ENCODE data around the gene GPI.

The GPI gene

GRCh38 chr19:34341935-34342680 lies 22.9 kb upstream of the GPI start:
- DNase-seq, result no peak

DNA sequence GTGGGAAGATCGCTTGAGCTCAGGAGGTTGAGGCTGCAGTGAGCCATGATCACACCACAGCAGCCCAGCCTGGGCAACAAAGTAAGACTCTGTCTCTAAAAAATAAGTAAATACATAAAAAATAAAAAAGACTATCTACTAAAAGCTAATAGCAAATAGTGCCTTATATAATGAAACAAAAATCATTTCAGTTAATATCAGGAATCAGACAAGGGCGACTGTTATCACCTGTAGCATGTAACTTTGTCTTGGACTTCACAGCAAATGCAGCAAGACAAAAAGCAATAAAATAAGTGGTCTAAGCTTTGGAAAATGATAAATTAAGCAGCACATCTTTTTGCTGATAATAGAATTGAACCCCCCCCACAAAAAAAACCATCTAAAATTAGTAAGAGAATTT lies 21.2 kb upstream of the GPI start:
- no peak for DNase-seq

- DNase-seq, result no peak
Measured at GRCh38 chr19:34345947-34346351, 19.0 kb upstream of the GPI start.

GRCh38 chr19:34347561-34348165 lies 17.3 kb upstream of the GPI start:
- no peak for DNase-seq

- no peak for DNase-seq
Measured at GRCh38 chr19:34348899-34349487, 16.0 kb upstream of the GPI start.

GRCh38 chr19:34350161-34350561 lies 14.8 kb upstream of the GPI start:
- DNase-seq, result no peak

- DNase-seq, result no peak
Measured at GRCh38 chr19:34351382-34351826, 13.6 kb upstream of the GPI start.

DNA sequence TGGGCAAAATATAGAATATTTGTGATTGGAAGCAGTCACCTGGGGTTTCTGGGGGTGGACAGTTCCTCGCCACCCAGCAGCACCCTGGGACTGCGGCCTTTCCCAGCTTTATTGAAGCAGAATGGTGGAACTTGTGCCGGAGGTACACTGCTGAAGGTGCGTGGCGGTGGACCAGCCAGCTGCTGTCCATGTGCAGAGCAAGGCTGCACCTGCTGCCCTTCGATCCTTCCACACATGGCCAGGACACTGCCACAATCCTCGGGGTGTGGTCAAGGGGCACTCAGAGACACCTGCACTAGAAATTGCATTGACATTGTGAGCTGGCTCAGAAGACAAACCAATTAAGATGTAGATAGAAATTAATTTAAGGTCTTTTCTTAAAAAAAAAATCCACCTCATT lies 11.4 kb upstream of the GPI start:
- no peak for DNase-seq

DNA sequence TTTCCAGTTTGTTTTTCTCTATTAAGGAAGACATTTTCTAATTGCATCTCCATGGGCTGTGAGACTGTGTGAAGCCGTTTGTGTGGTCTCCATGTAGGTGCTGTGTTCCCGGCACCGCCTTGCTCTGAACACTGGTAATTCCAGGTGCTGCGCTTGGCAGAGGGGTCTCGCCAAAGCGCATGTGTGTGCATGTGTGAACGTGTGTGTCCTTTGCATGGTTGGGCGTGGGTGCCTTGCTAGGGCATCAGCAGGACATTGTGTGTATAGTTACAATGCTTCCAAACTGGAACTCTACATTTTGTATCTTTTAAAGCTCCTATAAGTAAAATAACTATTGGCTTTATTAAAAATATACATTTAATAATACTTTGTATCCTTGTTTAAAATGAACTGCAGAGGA lies 9.8 kb upstream of the GPI start:
- no peak for DNase-seq

GRCh38 chr19:34356875-34357274 lies 8.1 kb upstream of the GPI start:
- no peak for DNase-seq

DNA sequence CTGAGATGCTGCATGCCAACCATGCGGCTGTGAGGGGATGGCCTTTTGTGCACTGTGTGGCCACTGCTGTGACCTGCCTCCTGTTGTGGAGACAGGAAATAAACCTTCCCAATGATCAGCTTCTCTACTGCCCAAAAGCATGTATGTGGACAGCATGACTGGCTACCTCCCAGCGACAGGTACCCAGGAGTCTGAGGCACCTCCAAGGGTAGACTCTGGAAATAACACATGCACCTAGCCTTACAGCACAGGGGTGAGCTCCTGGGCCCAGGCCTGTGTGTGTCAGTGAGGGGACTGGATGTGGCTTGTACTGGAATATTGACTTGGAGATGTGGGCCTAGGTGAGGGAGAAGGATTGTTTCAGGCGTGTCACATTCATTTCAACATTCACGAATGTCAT lies 7.6 kb upstream of the GPI start:
- no peak for DNase-seq

DNA sequence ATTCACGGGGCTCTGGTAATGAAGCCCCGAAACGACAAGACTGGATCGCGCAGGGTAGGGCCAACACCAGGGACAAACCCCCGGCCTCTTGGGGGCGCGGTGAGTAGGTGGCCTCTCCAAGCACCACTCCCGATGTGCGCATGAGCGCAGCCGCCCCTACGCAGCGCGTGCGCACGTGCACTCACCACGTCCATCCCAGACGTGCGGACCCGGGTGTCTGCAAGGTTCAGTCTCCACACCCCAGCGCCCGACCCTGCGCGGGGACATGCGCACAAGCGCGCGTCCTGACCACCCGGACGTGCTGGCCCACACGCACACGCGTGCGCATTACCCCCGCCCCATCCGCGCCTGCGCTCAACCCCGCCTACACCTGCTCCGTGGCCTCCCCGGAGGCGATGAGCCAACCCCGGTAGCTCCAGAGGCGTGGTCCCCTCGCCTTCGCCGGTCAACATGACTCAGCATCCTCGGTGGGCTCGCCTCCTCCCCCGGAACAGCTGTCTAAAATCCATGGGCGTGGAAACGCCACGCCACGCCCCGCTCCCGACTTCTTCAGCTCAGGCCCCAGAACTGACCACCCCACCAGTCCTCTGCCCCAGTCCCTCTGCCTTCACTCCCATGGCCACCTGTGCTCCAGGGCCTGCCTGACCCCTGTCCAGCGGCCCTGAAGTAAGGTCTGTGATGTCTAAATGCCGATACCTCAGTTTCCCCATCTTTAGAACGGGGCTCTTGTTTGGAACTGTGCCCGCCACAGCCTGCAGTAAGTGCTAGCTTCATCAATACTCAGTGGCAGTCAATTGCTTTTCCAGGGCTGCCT lies 5.6 kb upstream of the GPI start:
- DNase-seq, result peak; percentile 85

DNA sequence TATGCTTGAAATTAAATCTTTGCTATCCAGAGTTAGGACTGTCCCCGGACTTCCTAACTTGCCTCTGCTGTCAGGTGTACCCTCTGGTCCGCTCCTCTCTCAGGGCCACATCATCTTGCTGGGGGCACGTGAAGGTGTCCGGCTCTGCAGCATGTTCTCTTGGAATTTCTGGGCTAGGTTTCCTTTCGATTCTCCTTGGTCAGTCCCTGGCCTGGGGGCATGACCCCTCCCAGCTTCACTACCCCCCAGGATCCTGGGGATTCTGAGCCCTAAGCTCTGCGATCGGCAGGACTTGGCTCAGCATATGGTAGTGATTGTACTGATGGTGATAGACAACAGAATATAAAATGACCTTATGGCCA lies 5.1 kb upstream of the GPI start:
- DNase-seq, result no peak

DNA sequence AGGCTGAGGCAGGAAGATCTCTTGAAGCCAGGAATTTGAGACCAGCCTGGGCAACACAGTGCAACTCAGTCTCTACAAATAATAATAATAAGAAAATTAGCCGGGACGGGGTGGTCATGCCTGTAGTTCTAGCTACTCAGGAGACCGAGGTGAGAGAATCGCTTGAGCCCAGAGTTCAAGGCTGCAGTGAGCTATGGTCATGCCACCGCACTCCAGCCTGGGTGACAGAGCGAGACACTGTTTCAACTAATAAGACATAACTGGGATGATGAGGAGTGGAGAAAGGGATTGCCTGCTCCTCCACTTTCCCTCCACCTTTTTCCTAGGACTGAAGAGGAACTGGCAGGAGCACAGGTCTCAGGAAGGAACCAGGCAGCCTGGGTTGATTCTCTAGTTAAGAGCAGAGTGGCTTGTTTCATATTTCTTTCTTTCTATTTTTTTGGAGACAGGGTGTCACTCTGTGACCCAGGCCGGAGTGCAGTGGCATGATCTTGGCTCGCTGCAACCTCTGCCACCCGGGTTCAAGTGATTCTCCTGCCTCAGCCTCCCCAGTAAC lies 4.6 kb upstream of the GPI start:
- no peak for DNase-seq

- DNase-seq, result no peak
Measured at GRCh38 chr19:34362679-34363069, 2.3 kb upstream of the GPI start.

DNA sequence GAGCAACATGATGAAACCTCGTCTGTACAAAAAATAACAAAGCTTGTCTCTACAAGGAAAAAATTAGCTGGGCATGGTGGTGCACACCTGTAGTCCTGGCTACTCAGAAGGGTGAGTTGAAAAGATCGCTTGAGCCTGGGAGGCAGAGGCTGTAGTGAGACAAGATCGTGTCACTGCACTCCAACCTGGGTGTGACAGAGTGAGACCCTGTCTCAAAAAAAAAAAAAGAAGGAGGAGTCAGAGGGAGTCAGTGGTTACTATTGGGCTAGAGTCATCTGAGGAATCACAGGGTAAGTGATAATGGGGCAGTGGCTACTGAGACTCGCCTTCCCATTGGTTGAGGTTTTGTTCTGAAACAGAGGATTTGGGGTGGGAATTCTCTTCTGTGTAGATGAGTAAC lies 1.9 kb upstream of the GPI start:
- no peak for DNase-seq

GRCh38 chr19:34363930-34364329 lies 1.1 kb upstream of the GPI start:
- no peak for DNase-seq

GRCh38 chr19:34364462-34364829 lies 550 bp upstream of the GPI start:
- DNase-seq, result no peak

DNA sequence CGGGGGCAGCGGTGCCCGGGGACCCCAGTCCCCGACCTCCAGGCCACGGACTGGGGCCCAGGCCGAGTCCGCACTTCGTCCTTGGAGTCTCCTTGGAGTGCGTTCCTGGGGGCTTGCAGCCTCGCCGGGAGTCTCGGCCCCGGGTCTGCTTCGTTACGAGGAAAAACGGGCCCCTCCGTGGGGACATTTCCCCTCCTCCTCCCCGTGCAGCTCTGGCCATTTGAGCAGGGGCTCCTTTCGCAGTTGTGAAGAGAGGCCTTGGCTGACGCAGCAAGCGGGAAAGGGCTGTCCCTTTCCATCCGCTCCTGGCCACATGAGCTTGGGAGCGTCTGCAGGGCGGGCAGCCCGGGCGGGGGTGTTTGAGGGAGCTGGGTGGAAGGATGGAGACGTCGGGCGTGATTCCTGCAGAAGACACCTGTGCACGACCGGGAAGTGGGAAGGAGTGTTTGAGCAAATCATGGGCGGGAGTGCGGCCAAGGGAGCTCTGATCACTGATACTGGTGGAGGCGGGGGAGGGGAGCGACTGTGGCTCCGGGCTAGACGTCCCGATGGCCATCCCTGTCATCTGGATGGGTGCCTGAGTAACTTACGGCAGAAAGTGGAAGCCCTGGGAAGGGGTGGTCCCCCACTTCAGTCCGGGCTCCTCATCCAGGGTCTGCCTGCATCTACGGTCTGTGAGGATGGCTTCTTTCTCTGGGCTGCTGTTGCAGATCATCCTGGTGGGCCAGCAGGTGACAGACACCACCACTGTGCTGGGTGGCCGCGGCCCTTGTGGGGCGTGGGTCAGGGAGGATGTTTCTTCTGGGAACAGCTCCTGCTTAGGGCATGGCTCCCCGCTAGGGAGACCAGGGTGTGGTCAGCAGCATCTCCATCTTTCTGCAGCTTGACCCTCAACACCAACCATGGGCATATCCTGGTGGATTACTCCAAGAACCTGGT lies 736 bp downstream of the GPI start:
- no peak for DNase-seq

- no peak for DNase-seq
Measured at GRCh38 chr19:34366738-34367623, 2.0 kb downstream of the GPI start.

DNA sequence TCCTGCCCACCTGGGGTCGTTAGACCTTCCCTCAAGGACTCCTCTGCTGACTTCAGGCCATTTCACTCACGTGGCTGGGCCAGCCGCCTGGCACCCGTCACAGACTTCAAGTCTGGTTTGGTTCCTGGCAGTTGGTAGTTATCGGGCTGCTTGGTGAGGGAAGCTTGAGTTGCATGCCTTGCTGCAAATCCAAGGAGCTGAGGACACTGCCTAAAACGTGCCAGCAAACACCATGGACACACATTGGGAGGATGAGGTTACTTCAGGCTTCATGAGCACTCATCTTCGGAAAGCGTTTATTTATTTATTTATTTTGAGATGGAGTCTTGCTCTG lies 2.6 kb downstream of the GPI start:
- no peak for DNase-seq

Data from NCI-H1048 (cell line).